ENCODE results near the gene SLX1A. TPM values are rescaled to one million over a fixed set of nuclear protein-coding genes. Genes with fewer than 3 reads are reported as not detected.

Gene SLX1A
- total and polyA plus RNA-seq, 9 of the 15 experiments (the other 6 are each of a cell fraction or from before 2014, with no cell fraction given): 2.3 to 86.5 (median 11.6) TPM

GRCh38 chr16:30185683-30186421 lies 7.8 kb upstream of the SLX1A start (continued):
- TF ChIP-seq GTF2A2 (tag; IDR thresholded peaks at IDR 0.05) (no peak), CEBPB (tag; IDR thresholded peaks at IDR 0.05) (peak; percentile 48), ZFP30 (CRISPR knock-in tag; IDR thresholded peaks at IDR 0.05; ENCODE audit: borderline replicate concordance) (no peak), SRSF3 (IDR thresholded peaks at IDR 0.05; ENCODE audit: insufficient read depth, low read length) (no peak), RBM25 (IDR thresholded peaks at IDR 0.05; ENCODE audit: low read depth, low read length, severe bottlenecking) (no peak), ZNF668 (CRISPR knock-in tag; IDR thresholded peaks at IDR 0.05) (no peak), SMARCB1 (IDR thresholded peaks at IDR 0.05; ENCODE audit: insufficient read length, low read depth) (no peak), ELF1 (tag; IDR thresholded peaks at IDR 0.05) (no peak), ZNF318 (IDR thresholded peaks at IDR 0.05; ENCODE audit: borderline replicate concordance in 1 of 2, low read depth in 1 of 2) (no peak), NUFIP1 (IDR thresholded peaks at IDR 0.05; ENCODE audit: partially characterized antibody) (no peak), MIER1 (IDR thresholded peaks at IDR 0.05; ENCODE audit: low read depth) (no peak), NR2C2 (CRISPR knock-in tag; IDR thresholded peaks at IDR 0.05) (no peak), NR2C2 (tag; IDR thresholded peaks at IDR 0.05) (no peak), ATF4 (CRISPR knock-in tag; IDR thresholded peaks at IDR 0.05) (peak; percentile 85), NR3C1 (CRISPR knock-in tag; IDR thresholded peaks at IDR 0.05) (no peak), ZNF282 (CRISPR knock-in tag; IDR thresholded peaks at IDR 0.05) (no peak), ZNF175 (CRISPR knock-in tag; IDR thresholded peaks at IDR 0.05; ENCODE audit: low read depth) (0 out of 2 replicates have a peak, but pooled peaks have one; percentile 74), HOMEZ (CRISPR knock-in tag; IDR thresholded peaks at IDR 0.05) (no peak)

All from K562 (cell line).